Measurements from ENCODE around the gene KLF5. TPM values are rescaled to one million over a fixed set of nuclear protein-coding genes. Genes with fewer than 3 reads are reported as not detected.

The KLF5 gene
- polyA plus RNA-seq, 1 of the 3 experiments (the other 2 are of a cell fraction): 2.7 TPM

- TF ChIP-seq, protein P1, sequence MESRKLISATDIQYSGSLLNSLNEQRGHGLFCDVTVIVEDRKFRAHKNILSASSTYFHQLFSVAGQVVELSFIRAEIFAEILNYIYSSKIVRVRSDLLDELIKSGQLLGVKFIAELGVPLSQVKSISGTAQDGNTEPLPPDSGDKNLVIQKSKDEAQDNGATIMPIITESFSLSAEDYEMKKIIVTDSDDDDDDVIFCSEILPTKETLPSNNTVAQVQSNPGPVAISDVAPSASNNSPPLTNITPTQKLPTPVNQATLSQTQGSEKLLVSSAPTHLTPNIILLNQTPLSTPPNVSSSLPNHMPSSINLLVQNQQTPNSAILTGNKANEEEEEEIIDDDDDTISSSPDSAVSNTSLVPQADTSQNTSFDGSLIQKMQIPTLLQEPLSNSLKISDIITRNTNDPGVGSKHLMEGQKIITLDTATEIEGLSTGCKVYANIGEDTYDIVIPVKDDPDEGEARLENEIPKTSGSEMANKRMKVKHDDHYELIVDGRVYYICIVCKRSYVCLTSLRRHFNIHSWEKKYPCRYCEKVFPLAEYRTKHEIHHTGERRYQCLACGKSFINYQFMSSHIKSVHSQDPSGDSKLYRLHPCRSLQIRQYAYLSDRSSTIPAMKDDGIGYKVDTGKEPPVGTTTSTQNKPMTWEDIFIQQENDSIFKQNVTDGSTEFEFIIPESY (IDR thresholded peaks at IDR 0.05; ENCODE audit: borderline replicate concordance, low read depth): no peak
- TF ChIP-seq, protein P2, sequence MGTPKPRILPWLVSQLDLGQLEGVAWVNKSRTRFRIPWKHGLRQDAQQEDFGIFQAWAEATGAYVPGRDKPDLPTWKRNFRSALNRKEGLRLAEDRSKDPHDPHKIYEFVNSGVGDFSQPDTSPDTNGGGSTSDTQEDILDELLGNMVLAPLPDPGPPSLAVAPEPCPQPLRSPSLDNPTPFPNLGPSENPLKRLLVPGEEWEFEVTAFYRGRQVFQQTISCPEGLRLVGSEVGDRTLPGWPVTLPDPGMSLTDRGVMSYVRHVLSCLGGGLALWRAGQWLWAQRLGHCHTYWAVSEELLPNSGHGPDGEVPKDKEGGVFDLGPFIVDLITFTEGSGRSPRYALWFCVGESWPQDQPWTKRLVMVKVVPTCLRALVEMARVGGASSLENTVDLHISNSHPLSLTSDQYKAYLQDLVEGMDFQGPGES (IDR thresholded peaks at IDR 0.05; ENCODE audit: low read depth, low read length): no peak
- TF ChIP-seq GATA2 (CRISPR knock-in tag; IDR thresholded peaks at IDR 0.05) (no peak), RAD21 (IDR thresholded peaks at IDR 0.05; ENCODE audit: low read length) (no peak), TAF1 (IDR thresholded peaks at IDR 0.05; ENCODE audit: borderline replicate concordance, low read depth, low read length) (no peak), USF1 (IDR thresholded peaks at IDR 0.05; ENCODE audit: borderline replicate concordance, low read depth) (no peak), USF2 (IDR thresholded peaks at IDR 0.05; ENCODE audit: borderline replicate concordance, low read depth, low read length) (no peak)
Observed at GRCh38 chr13:73090116-73090822, 31.5 kb downstream of the KLF5 start (continued).

DNA sequence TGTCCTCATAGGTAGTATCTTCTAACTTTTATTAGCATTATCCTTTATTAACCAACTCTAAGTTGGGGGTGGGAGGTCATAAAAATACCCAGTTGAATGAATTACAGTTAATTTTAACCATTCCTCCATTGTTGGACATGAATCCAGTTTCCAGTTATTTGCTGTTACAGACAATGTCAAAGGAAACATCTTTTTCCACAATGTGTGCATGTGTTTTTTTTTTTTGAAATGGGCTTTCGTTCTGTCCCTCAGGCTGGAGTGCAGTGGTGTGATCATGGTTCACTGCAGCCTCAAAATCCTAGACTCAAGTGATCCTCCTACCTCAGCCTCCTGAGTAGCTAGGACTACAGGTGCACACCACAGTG, 32.0 kb downstream of the KLF5 start:
- no peaks in the 10 kb centered on the region for H3K36me3 ChIP-seq (replicated peaks in 1 of 2; ENCODE audit: control insufficient read depth in 1 of 2, insufficient read depth in 2 of 2, low read length in 1 of 2)
- H3K27me3 ChIP-seq (ENCODE audit: insufficient read depth): no peaks in the 10 kb centered on the region
- no peak overlapping the region for H3K4me2 ChIP-seq
- no peak overlapping the region for H2AFZ ChIP-seq (ENCODE audit: low read depth)
- POLR2A ChIA-PET: no interaction called here
- no peak overlapping the region for H3K4me3 ChIP-seq (ENCODE audit: low read depth in 2 of 2, low read length in 1 of 2)
- peaks cover 4% of the 10 kb centered on the region for H3F3A ChIP-seq (replicated peaks; ENCODE audit: insufficient read depth)
- H3K4me1 ChIP-seq (ENCODE audit: control insufficient read depth in 1 of 2, insufficient read depth in 2 of 2, low read depth in 1 of 2, low read length in 1 of 2): peaks cover 0 to 5% of the 10 kb centered on the region in 2 experiments; a peak in 1 of 4 replicates
- CTCF ChIA-PET: no interaction called here
- no peak overlapping the region for H3K9ac ChIP-seq
- H3K9me2 ChIP-seq: no peaks in the 10 kb centered on the region
- peak overlapping the region in 1 of 2 experiments; percentile 56; a peak in 1 of 4 replicates for H3K27ac ChIP-seq (ENCODE audit: low read depth in 2 of 2, low read length in 1 of 2)
- no peak for DNase-seq
- no peaks in the 10 kb centered on the region for H3K79me2 ChIP-seq (ENCODE audit: insufficient read depth)
- WGBS (ENCODE audit: low lambda C conversion rate): 24% methylated on average over 1 of the region's 1 CpG
- H4K20me1 ChIP-seq (ENCODE audit: insufficient read depth): no peaks in the 10 kb centered on the region
- peaks cover 8% of the 10 kb centered on the region; the same call in 1 of the 2 replicates for H3K9me3 ChIP-seq
- TF ChIP-seq MEF2A (IDR thresholded peaks at IDR 0.05; ENCODE audit: borderline replicate concordance, low read depth) (no peak), ELF1 (IDR thresholded peaks at IDR 0.05) (no peak), GATA2 (CRISPR knock-in tag; IDR thresholded peaks at IDR 0.05) (no peak), MXI1 (IDR thresholded peaks at IDR 0.05; ENCODE audit: low read depth, low read length) (no peak), EZH2phosphoT487 (IDR thresholded peaks at IDR 0.05; ENCODE audit: borderline replicate concordance, low read depth) (no peak), FOSL2 (IDR thresholded peaks at IDR 0.05; ENCODE audit: borderline replicate concordance, low read depth) (no peak), USF2 (IDR thresholded peaks at IDR 0.05; ENCODE audit: borderline replicate concordance, low read depth, low read length) (no peak), POLR2AphosphoS5 (IDR thresholded peaks at IDR 0.05; ENCODE audit: low read depth, low read length) (no peak), RFX5 (IDR thresholded peaks at IDR 0.05; ENCODE audit: low read length) (no peak)
- TF ChIP-seq, protein P3, sequence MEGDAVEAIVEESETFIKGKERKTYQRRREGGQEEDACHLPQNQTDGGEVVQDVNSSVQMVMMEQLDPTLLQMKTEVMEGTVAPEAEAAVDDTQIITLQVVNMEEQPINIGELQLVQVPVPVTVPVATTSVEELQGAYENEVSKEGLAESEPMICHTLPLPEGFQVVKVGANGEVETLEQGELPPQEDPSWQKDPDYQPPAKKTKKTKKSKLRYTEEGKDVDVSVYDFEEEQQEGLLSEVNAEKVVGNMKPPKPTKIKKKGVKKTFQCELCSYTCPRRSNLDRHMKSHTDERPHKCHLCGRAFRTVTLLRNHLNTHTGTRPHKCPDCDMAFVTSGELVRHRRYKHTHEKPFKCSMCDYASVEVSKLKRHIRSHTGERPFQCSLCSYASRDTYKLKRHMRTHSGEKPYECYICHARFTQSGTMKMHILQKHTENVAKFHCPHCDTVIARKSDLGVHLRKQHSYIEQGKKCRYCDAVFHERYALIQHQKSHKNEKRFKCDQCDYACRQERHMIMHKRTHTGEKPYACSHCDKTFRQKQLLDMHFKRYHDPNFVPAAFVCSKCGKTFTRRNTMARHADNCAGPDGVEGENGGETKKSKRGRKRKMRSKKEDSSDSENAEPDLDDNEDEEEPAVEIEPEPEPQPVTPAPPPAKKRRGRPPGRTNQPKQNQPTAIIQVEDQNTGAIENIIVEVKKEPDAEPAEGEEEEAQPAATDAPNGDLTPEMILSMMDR (IDR thresholded peaks at IDR 0.05): no peak
- TF ChIP-seq, protein P4, sequence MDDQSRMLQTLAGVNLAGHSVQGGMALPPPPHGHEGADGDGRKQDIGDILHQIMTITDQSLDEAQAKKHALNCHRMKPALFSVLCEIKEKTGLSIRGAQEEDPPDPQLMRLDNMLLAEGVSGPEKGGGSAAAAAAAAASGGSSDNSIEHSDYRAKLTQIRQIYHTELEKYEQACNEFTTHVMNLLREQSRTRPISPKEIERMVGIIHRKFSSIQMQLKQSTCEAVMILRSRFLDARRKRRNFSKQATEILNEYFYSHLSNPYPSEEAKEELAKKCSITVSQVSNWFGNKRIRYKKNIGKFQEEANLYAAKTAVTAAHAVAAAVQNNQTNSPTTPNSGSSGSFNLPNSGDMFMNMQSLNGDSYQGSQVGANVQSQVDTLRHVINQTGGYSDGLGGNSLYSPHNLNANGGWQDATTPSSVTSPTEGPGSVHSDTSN (IDR thresholded peaks at IDR 0.05): no peak
- TF ChIP-seq, protein P1 (IDR thresholded peaks at IDR 0.05; ENCODE audit: borderline replicate concordance, low read depth): no peak
